Measurements from ENCODE around the gene RNF213.

RNF213 gene

GRCh38 chr17:80382446-80382845 is 121.8 kb downstream of the RNF213 start:
- no peak for TF ChIP-seq CTCF (IDR thresholded peaks at IDR 0.05)

GRCh38 chr17:80382956-80383355 is 122.3 kb downstream of the RNF213 start:
- no peak for TF ChIP-seq CTCF (IDR thresholded peaks at IDR 0.05)

- TF ChIP-seq CTCF (IDR thresholded peaks at IDR 0.05), result no peak
These were observed 123.7 kb downstream of the RNF213 start for GRCh38 chr17:80384078-80384960.

- no peak for TF ChIP-seq CTCF (IDR thresholded peaks at IDR 0.05)
These were observed 124.4 kb downstream of the RNF213 start for GRCh38 chr17:80385046-80385445.

- no peak for TF ChIP-seq CTCF (IDR thresholded peaks at IDR 0.05)
These were observed 125.7 kb downstream of the RNF213 start for GRCh38 chr17:80386341-80386740.

- no peak for TF ChIP-seq CTCF (IDR thresholded peaks at IDR 0.05)
These were observed 126.4 kb downstream of the RNF213 start for GRCh38 chr17:80387071-80387470.

- TF ChIP-seq CTCF (IDR thresholded peaks at IDR 0.05), result no peak
These were observed 127.5 kb downstream of the RNF213 start for GRCh38 chr17:80388175-80388574.
